OCI-LY7 (cell line): ENCODE results near the gene FBRSL1.

Source experiments
- CTCF ChIP-seq: fragments of 200-600 bp; sonication (generic); conservative IDR thresholded peaks from 2 replicates; pipeline ENCODE4 v1.5.1; 2014; ENCODE audit warnings: mild to moderate bottlenecking, antibody characterized with exemption, low read length, moderate library complexity, mixed read lengths
- EZH2phosphoT487 ChIP-seq: fragments of 200-600 bp; sonication (generic); IDR thresholded peaks from 2 replicates; pipeline ENCODE4 v1.6.1; 2018; ENCODE audit warnings: low read depth, borderline replicate concordance, mild to moderate bottlenecking, mixed run types, antibody characterized with exemption, low read length, moderate library complexity, mixed read lengths

- TF ChIP-seq CTCF (no peak), EZH2phosphoT487 (no peak)
Observed at GRCh38 chr12:132461526-132461925, 28.4 kb upstream of the FBRSL1 start.
